ENCODE results near the gene METTL22.

GRCh38 chr16:8683640-8684039 is 62.1 kb downstream of the METTL22 start:
- TF ChIP-seq CTCF (IDR thresholded peaks at IDR 0.05) = no peak
- TF ChIP-seq ZFX (IDR thresholded peaks at IDR 0.05; ENCODE audit: borderline replicate concordance) = no peak

Data from 22Rv1 (cell line).